CD4-positive, alpha-beta T cell treated with Interleukin-15 for 4 hours (primary cell): ENCODE data around the gene B4GALT5.
"Not testable (repeated sequence)": the region's sequence is repeated elsewhere in the genome, so short reads cannot be mapped to it uniquely, and the experiment has no call there.

Experiments
- DNase-seq: peaks from one replicate; pipeline ENCODE4 v3.0.0-alpha.2; 2020; ENCODE audit warnings: low spot score

The B4GALT5 gene

GRCh38 chr20:49713753-49714712, at the start of gene B4GALT5:
TSS of gene B4GALT5 (minus strand) at chr20:49713878. CDS start at chr20:49713690, 188 bp downstream.
- peak; percentile 56 for DNase-seq

- DNase-seq, result no peak
Observed at GRCh38 chr20:49762940-49763766, 49.5 kb upstream of the B4GALT5 start.

- DNase-seq, result not testable (repeated sequence)
Observed at GRCh38 chr20:49761888-49762287, 48.2 kb upstream of the B4GALT5 start.

GRCh38 chr20:49759266-49759950, 45.7 kb upstream of the B4GALT5 start:
- no peak for DNase-seq

- DNase-seq, result no peak
Observed at GRCh38 chr20:49758781-49759180, 45.1 kb upstream of the B4GALT5 start.

- DNase-seq, result no peak
Observed at GRCh38 chr20:49757597-49757996, 43.9 kb upstream of the B4GALT5 start.

- no peak for DNase-seq
Observed at GRCh38 chr20:49756241-49756640, 42.6 kb upstream of the B4GALT5 start.

- DNase-seq, result no peak
Observed at GRCh38 chr20:49754596-49754995, 40.9 kb upstream of the B4GALT5 start.

GRCh38 chr20:49753133-49753532, 39.5 kb upstream of the B4GALT5 start:
- no peak for DNase-seq

- DNase-seq, result no peak
Observed at GRCh38 chr20:49752201-49752903, 38.7 kb upstream of the B4GALT5 start.

GRCh38 chr20:49751397-49751736, 37.7 kb upstream of the B4GALT5 start:
- no peak for DNase-seq

GRCh38 chr20:49750611-49751396, 37.1 kb upstream of the B4GALT5 start:
- DNase-seq, result no peak

- DNase-seq, result no peak
Observed at GRCh38 chr20:49749625-49750024, 35.9 kb upstream of the B4GALT5 start.

- no peak for DNase-seq
Observed at GRCh38 chr20:49748525-49748838, 34.8 kb upstream of the B4GALT5 start.

GRCh38 chr20:49747707-49748524, 34.2 kb upstream of the B4GALT5 start:
- DNase-seq, result no peak

GRCh38 chr20:49742948-49743347, 29.3 kb upstream of the B4GALT5 start:
- no peak for DNase-seq

- no peak for DNase-seq
Observed at GRCh38 chr20:49741977-49742376, 28.3 kb upstream of the B4GALT5 start.

- DNase-seq, result no peak
Observed at GRCh38 chr20:49740807-49741206, 27.1 kb upstream of the B4GALT5 start.

- no peak for DNase-seq
Observed at GRCh38 chr20:49739042-49739441, 25.4 kb upstream of the B4GALT5 start.

- no peak for DNase-seq
Observed at GRCh38 chr20:49737260-49737659, 23.6 kb upstream of the B4GALT5 start.
